ENCODE data around the gene ZNF33A.
"Not testable (repeated sequence)": the region's sequence is repeated elsewhere in the genome, so short reads cannot be mapped to it uniquely, and the experiment has no call there.

GRCh38 chr10:38019124-38019523, 8.6 kb downstream of the ZNF33A start:
- not testable (repeated sequence) for TF ChIP-seq CTCF (conservative IDR thresholded peaks at IDR 0.05; ENCODE audit: low read length); EZH2phosphoT487 (IDR thresholded peaks at IDR 0.05; ENCODE audit: borderline replicate concordance)

Data from Loucy (cell line).